Smooth muscle cell of the brain vasculature (primary cell): ENCODE results near the gene HID1.

Source experiments
- DNase-seq: peaks from one replicate; pipeline ENCODE4 v3.0.0-alpha.2; 2012; ENCODE audit warnings: low read depth, low spot score

HID1 gene

DNA sequence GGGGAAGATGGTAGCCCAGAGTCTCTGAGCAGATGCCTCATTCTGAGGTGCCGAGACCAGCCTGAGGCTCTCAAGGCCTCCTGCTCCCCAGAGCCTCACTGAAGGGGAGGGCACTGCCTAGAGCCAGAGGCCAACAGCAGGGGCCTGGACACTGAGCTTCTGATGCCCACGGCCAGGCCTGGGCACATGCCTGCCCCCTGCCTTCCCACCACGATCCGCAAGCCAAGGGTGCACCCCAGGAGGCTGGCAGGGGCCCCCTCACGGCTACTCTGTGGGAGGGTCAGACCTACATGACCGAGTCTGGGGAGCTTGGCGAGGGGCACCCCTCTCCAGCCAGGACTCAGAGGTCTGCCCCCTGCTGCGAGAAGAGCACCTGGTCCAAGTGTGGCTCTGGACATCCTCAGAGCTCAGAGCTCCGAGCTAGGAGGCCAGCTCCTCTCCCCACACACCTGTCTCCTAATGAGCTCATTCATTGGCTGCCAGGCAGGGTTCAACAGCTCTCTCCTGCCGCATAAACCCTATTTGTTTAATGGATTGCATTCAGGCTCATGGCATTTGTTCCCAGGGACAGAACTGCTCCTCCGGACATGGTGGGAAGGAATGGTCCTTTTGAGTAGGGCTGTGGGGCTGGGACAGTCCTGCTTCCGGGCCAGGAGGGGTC is 23.0 kb downstream of the HID1 start:
- no peak for DNase-seq

DNA sequence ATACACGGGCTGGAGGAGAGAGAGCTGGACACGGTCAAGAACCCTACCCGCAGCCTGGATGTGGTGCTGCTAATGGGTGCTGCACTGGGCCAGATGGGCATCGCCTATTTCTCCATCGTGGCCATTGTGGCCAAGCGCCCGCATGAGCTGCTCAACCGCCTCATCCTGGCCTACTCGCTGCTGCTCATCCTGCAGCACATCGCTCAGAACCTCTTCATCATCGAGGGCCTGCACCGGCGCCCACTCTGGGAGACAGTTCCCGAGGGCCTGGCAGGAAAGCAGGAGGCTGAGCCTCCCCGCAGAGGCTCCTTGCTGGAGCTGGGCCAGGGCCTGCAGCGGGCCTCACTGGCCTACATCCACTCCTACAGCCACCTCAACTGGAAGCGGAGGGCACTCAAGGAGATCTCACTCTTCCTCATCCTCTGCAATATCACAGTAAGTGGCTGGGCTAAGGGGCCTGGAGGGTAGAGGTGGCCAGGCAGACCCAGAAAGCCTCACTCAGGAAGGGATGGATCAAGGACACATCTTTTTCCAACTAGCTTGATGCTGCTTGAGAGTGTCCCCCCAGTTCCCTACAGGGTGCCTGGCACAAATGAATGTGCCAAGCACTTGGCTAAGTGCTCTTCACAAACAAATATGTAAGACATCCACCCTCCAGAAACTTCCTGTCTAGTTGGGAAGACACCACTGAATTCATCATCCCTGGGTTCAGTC is 25.4 kb downstream of the HID1 start:
- DNase-seq: no peak

DNA sequence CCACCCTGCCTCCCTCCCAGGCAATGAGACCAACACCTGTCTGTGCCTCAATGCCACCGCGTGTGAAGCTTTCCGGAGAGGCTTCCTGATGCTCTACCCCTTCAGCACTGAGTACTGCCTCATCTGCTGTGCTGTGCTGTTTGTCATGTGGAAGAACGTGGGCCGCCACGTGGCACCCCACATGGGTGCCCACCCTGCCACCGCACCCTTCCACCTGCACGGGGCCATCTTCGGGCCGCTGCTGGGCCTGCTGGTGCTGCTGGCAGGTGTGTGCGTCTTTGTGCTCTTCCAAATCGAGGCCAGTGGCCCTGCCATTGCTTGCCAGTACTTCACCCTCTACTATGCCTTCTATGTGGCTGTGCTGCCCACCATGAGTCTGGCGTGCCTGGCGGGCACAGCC is 25.9 kb downstream of the HID1 start:
- no peak for DNase-seq

DNA sequence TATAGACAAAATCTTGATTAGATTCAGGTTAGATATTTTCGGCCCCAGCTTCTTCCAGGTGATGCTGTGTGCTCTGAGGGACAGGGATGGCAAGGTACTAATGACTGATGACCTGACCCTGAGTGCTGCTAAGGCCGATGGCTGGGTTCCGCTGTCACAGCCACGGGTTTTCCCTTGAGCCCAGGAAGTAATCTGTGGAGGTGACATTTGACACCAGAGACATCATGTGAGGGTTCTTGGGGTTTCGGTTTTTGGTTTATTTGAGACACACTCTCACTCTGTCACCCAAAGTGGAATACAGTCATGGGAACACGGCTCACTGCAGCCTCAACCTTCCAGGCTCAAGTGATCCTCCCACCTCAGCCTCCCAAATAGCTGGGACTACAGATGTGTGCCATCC is 27.0 kb downstream of the HID1 start:
- DNase-seq: no peak

DNA sequence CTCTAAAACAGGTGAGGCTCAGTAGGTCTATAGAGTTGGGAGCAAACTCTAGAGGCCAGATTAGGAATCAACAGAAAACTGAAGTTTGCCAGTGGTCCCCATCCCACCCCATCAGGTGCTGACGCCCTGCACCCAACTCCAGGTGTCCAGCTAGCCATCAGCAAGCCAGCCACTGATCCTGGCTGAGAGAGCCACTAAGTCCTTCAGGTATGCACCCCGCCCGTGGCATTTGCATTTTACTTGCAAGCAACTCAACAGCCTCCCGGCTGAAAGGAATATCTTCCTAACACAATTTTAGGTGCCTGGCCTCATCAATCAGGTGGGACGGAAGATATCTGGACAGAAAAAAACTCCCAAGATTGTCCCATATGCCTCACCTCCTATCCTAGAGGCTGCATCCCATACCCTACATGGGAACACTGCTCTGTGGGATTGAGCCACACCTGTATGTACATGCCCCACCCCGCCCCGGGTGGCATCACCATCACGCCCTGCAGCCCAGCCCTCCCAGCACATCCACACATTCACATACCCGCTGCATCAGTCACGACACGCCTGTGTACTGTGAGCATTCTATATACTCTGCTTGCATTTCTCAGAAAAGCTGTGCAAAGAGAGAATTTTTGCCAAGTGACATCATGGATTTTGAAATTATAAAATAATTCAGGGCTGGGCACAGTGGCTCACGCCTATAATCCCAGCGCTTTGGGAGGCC is 28.6 kb downstream of the HID1 start:
- DNase-seq: no peak

DNA sequence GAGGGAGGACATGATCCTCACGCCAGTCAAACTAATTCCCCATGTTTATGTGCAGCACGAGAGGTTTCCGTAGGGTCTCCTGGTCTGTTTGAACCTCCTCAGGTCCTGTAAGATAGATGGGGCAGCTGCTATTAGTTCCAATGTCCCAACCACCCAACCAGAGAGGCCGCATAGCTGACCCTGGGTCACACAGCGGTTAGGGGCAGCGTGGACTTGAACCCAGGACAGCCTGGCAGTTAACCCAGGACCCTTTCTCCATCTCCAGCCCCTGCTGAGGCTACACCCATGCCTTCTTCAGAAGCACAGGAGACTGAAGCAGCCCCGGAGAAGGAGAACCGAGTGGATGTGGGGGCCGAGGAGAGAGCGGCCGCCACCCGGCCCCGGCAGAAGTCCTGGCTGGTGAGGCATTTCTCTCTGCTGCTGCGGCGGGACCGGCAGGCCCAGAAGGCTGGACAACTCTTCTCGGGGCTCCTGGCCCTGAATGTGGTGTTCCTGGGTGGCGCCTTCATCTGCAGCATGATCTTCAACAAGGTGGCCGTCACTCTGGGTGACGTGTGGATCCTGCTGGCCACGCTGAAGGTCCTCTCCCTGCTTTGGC is 31.3 kb downstream of the HID1 start:
- no peak for DNase-seq

DNA sequence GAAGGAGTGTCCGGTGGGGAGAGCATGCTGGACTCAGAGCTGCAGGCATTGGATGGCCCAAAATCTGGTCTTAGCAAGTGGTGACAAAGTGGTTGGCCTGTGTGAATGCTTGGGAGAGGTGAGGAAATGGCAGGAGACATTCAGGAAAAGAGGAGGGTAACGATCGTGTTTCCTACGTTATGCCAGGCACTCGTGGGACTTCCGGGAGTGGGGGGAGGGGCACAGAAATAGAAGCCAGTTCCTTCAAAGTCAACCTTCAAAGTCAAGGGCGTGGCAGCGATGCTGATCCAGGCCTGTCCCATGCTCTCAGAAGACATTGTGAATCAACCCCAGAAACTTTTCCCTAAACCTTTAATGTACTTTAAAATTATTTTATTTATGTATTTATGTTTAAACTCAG is 33.0 kb downstream of the HID1 start:
- DNase-seq: no peak

DNA sequence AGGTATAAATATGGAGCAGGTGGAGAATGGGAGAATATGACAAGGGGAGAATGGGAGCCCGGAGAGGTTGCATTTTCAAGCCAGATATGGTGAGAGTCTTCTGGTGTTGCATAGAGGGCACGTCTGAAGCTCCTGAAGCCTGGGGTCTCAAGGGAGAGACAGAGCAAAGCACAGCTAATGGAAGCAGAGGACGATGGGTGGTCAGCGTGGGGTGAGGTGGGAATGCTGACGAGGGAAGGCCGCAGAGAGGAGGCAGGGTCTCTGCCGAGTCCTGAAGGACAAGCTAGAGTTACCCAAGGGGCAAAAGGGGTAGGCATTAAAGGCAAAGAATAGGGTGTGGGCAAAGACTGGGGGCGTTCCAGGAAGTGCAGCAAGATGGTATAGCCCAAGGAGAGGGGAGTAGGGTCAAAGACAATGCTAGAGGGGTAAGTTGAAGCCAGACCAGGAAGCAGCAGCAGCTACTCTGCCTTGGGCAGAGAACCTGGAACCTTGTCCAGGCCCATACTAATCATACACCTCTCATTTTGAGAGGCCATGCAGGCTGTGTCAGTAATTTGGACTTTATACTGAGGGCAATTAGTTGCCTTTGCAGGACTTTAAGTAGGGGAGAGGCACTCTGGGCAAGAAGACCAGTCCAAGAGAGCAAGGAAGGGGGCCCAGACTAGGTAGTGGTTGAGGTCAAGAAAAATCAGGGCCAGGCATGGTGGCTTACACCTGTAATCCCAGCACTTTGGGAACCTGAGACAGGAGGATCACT is 34.2 kb downstream of the HID1 start:
- DNase-seq: no peak

DNA sequence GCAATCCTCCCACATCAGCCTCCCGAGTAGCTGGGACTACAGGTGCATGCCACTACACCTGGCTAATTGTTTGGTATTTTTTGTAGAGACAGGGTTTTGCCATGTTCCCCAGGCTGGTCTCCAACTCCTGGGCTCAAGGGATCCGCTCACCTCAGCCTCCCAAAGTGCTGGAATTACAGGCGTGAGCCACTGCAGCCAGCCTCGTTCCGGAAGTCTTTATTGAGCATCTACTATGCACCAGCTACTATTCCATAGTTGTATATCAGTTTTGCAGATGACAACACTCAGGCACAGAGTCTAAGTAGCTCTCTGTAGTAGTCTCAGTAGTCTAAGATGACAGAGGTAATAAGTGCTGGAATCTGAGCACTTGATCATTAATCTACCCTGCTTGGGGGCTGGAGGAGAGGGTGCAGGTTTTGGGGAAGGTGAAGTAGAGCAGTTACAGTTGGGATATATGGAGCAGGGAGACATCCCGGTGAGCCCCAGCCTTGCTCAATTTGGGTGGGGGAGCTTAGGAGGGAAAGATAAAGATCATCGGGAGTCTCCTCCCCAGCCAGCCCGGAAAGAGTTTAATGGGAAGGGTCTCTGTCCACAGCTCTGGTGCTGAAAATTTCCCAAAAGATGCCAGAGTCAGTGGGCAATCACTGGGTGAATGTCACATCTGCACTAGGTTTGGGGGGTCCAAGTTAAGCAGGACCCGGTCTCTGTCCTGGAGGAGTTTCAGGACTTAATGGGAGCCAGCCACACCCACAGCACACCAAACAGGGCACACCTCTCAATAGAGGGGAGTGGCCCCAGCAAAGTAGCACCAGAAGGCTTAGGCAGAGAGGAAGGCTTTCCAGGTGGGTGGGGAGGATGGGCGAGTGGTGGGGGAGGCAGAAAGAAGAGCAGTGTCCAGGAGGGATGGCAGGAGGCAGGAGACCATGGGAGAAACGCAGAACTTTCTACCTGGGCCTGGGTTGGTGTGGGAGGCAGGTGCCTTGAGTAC is 35.2 kb downstream of the HID1 start:
- no peak for DNase-seq

DNA sequence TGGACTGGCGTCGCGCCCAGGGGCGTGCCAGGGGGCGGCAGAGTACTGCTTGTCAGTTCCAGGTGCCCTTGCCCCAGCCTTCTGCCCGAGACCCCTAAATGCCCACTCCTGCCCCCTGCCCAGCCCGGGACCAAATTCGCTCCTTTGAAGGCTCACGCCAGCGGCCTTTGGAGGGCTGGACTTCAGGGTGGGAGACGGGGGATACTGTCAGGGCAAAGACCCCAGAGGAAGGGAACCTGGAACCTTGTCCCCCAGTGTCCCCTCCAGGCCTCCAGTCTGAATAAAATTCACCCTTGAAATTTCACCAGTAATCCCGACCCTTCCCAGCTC is 36.1 kb downstream of the HID1 start:
- no peak for DNase-seq

DNA sequence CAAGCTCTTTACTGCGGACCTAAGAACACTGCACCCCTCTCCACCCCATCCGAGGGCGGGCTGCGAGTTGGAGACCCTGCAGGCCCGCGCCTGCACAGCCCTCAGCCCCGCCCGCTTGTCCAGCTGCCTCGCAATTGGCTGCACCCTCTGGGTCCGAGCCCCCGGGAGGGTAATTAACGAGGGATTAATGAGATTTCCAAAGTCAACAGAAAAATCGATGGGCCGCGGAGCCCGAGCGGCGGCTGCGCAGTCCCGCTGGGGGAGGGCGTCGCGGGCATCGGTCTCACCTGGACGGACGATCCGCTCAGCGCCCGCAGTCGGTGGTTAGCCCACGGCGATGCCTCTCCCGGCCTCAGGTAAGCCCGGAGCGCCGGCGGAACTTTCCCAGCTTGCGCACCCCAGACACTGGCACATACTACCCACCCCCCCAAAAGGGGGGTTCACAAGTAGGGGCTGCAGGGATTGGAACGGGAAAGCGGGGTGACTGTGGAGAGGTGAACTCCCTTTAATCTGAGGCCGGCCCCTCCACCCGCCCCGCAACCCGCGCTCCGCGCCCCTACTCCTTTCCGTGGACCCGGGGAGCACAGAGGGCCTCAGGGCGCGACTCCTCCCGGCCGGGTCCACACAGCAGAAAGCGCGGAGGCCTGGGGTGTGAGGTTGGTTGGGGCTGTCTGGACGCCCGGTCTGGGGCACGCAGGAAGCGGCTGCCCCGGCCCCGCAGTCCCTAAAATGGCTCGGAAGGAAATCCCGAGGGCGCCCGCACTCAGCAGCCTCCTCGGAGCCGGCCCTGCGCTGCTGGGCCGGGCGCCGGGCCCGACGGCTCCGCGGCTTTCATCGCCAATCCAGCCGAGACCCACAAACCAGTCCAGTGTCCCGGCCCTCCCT is 36.7 kb downstream of the HID1 start, which contains the start of gene OTOP3:
TSS of gene OTOP3 (plus strand) at position 314 of the 885 bp plus-strand sequence. CDS start at position 338, 24 bp downstream.
- DNase-seq: no peak

DNA sequence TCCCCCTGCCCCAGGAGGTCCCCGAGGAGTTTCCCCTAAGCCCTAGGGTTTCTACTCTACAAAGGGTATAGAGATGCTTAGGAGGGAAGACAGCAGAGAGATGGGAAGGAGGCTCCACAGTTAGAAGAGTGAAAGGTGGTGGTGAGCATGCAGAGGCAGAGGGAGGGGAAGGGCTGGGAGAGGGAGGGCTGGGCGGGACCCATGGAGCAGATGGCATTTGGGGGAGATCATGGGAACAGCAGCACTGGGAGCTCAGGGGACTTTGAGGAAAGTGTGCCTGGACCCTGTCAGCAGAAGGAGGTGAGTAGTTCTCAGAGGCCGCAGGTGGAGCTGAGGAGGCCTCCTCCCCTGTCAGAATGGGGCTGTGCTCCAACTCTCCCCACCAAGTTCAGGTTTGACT is 37.5 kb downstream of the HID1 start:
- DNase-seq: no peak

DNA sequence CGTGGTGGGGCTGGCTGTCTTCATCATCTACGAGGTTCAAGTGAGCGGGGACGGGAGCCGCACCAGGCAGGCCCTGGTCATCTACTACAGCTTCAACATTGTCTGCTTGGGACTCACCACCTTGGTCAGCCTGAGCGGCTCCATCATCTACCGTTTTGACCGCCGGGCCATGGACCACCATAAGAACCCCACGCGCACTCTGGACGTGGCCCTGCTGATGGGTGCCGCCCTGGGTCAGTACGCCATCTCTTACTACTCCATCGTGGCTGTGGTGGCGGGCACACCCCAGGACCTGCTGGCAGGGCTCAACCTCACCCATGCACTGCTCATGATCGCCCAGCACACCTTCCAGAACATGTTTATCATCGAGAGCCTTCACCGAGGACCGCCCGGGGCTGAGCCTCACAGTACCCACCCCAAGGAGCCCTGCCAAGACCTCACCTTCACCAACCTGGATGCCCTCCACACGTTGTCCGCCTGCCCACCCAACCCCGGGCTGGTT is 42.0 kb downstream of the HID1 start:
- DNase-seq: no peak

DNA sequence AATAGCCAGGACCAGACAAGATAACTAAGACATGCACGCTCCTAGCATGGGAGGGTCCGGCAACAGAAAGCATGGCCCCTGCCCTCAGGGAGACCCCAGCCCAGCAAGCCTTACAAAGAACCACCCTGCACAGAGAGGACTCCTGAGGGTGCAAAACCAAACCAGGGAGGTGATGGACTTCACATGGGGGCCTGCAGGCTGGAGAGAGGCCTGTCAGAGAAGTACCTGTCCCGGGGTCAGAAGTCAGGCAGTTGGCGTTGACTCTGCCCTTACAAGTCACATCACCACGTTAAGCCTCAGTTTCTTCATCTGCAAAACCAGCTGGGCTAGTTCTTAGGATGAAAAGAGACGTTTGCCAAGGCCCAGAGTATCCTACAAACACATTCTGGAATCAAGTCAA is 43.8 kb downstream of the HID1 start:
- DNase-seq: no peak

DNA sequence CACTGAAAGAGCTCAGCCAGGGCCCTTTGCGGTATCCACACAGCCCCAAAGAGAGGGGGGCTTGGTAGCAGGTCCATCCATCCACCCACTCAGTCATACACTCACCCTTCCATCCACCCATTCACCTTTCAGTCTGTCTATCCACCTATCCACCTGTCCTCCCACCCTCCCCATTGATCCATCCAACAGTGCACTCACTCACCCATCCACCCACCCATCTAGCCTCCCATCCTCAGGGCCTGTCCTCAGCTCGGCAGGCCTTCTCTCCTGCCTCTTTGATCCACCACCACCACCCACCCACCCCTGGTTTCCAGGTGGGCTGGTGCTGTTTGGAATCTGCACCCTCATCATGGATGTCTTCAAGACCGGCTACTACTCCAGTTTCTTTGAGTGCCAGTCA is 47.3 kb downstream of the HID1 start:
- no peak for DNase-seq

DNA sequence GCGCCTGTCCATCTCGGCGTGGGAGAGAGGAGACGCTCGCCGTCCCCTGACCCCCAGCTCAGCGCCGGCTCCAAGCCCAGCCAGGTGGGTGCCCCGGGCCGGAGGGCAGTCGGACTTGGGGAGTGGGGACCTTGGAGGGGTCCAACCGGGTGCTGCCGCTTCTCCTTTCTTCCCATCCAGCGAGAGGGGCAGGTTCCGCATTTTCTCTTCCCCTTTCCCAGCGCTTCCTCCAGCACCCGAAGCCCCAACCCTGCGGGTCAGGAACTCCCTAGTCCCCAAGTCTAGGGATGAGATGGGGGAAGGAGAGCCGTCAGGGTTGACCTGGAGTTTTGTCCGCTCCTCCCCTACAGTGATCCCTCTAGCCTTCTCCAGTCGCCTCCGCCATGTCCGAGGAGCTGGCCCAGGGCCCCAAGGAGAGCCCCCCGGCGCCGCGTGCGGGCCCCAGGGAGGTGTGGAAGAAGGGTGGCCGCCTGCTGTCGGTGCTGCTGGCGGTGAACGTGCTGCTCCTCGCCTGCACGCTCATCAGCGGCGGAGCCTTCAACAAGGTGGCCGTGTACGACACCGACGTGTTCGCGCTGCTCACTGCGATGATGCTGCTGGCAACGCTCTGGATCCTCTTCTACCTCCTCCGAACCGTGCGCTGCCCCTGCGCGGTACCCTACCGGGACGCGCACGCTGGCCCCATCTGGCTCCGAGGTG is 48.2 kb downstream of the HID1 start, which contains the start of gene OTOP2:
TSS of gene OTOP2 (plus strand) at position 24 of the 699 bp plus-strand sequence. CDS start at position 384, 360 bp downstream.
- no peak for DNase-seq

DNA sequence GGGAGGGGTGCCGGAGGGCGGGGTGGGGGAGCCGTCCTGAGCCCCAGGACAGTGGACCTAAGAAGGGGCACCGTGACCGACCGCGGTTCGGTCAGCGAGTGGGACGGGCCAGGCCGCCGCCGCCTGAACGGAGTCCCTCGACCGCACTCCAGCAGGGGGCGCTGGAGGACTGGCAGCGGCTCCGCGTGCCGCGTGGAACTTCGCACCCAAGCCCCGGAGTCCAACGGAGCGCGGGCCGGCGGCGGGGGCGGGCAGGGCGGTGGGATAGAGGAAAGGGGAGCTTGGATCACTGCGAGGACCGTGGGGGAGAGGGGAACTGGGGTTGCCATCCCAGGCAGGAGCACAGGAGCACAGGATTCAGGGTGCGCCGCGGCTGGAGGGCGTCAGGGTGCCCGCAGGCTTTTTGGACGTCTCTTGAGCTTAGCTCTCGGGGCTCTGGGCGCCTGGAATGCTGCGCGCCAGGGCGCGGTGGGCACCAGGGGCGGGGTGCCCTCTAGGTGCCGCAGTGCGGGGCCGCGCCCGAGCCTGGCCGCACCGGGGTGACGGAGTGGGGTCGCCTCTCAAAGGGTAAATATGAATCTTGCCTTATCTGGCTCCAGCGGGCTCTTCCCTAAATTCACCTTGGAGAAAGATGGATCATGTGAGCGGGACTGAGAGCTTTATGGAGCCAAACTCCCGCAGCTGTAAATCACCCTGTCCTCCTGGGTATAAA is 48.9 kb downstream of the HID1 start:
- no peak for DNase-seq
